SK-N-SH treated with all-trans-retinoic acid at 6 μM for 48 hours (cell line): ENCODE measurements around the gene AEBP1.

ENCODE experiments used
- ARNTL ChIP-seq: fragments of 450-650 bp; formaldehyde crosslinking; IDR thresholded peaks from 2 replicates; pipeline ENCODE4 v1.5.0; 2020; ENCODE audit warnings: low read depth, mild to moderate bottlenecking, moderate library complexity, borderline replicate concordance
- CREB5 ChIP-seq: fragments of 250-450 bp; sonication (Bioruptor Pico); IDR thresholded peaks from 2 replicates; pipeline ENCODE4 v1.5.1; 2020; ENCODE audit warnings: low read depth, mild to moderate bottlenecking, moderate library complexity
- CSDC2 ChIP-seq: fragments of 250-450 bp; sonication (Bioruptor Pico); IDR thresholded peaks from 2 replicates; pipeline ENCODE4 v1.5.0; 2020; ENCODE audit warnings: mild to moderate bottlenecking, moderate library complexity
- OSR1 ChIP-seq: fragments of 250-450 bp; sonication (Bioruptor Pico); IDR thresholded peaks from 2 replicates; pipeline ENCODE4 v1.8.0; 2022; ENCODE audit warnings: moderate library complexity, mild to moderate bottlenecking, inconsistent platforms
- PATZ1 ChIP-seq: fragments of 250-450 bp; sonication (Bioruptor Pico); IDR thresholded peaks from 2 replicates; pipeline ENCODE4 v1.8.0; 2020; ENCODE audit warnings: mild to moderate bottlenecking, moderate library complexity, borderline replicate concordance
- PPARA ChIP-seq: fragments of 250-450 bp; sonication (Bioruptor Pico); IDR thresholded peaks from 2 replicates; pipeline ENCODE4 v1.5.0; 2020; ENCODE audit warnings: mild to moderate bottlenecking, borderline replicate concordance
- ZC3H10 ChIP-seq: fragments of 250-450 bp; sonication (Bioruptor Pico); IDR thresholded peaks from 2 replicates; pipeline ENCODE4 v1.5.1; 2021; ENCODE audit warnings: mild to moderate bottlenecking, moderate library complexity
- ZFP3 ChIP-seq: fragments of 250-450 bp; sonication (Bioruptor Pico); IDR thresholded peaks from 2 replicates; pipeline ENCODE4 v1.5.0; 2020; ENCODE audit warnings: mild to moderate bottlenecking, moderate library complexity
- ZFP30 ChIP-seq: fragments of 450-650 bp; formaldehyde crosslinking; IDR thresholded peaks from 2 replicates; pipeline ENCODE4 v1.5.0; 2022; ENCODE audit warnings: mild to moderate bottlenecking, moderate library complexity
- ZNF565 ChIP-seq: fragments of 450-650 bp; formaldehyde crosslinking; conservative IDR thresholded peaks from 2 replicates; pipeline ENCODE4 v1.5.0; 2020; ENCODE audit warnings: low read depth, mild to moderate bottlenecking, moderate library complexity
- ZNF70 ChIP-seq: fragments of 450-650 bp; formaldehyde crosslinking; IDR thresholded peaks from 2 replicates; pipeline ENCODE4 v1.5.0; 2020; ENCODE audit warnings: mild to moderate bottlenecking, moderate library complexity
- TF ChIP-seq, protein P1 (sequence below): fragments of 250-450 bp; sonication (Bioruptor Pico); IDR thresholded peaks from 2 replicates; pipeline ENCODE4 v1.5.0; 2020; ENCODE audit warnings: mild to moderate bottlenecking, moderate library complexity

- TF ChIP-seq ZNF565 (CRISPR knock-in tag) (no peak), ZNF70 (no peak), ARNTL (CRISPR knock-in tag) (no peak), PATZ1 (CRISPR knock-in tag) (no peak), CREB5 (CRISPR knock-in tag) (no peak), ZC3H10 (CRISPR knock-in tag) (no peak), CSDC2 (no peak), ZFP30 (no peak), ZFP3 (no peak), OSR1 (CRISPR knock-in tag) (no peak), PPARA (no peak)
- TF ChIP-seq, protein P1, sequence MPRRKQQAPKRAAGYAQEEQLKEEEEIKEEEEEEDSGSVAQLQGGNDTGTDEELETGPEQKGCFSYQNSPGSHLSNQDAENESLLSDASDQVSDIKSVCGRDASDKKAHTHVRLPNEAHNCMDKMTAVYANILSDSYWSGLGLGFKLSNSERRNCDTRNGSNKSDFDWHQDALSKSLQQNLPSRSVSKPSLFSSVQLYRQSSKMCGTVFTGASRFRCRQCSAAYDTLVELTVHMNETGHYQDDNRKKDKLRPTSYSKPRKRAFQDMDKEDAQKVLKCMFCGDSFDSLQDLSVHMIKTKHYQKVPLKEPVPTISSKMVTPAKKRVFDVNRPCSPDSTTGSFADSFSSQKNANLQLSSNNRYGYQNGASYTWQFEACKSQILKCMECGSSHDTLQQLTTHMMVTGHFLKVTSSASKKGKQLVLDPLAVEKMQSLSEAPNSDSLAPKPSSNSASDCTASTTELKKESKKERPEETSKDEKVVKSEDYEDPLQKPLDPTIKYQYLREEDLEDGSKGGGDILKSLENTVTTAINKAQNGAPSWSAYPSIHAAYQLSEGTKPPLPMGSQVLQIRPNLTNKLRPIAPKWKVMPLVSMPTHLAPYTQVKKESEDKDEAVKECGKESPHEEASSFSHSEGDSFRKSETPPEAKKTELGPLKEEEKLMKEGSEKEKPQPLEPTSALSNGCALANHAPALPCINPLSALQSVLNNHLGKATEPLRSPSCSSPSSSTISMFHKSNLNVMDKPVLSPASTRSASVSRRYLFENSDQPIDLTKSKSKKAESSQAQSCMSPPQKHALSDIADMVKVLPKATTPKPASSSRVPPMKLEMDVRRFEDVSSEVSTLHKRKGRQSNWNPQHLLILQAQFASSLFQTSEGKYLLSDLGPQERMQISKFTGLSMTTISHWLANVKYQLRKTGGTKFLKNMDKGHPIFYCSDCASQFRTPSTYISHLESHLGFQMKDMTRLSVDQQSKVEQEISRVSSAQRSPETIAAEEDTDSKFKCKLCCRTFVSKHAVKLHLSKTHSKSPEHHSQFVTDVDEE (CRISPR knock-in tag), result no peak
These were observed 17.5 kb upstream of the AEBP1 start for GRCh38 chr7:44086627-44087026.
